ENCODE results near the gene MGMT.

Gene MGMT

DNA sequence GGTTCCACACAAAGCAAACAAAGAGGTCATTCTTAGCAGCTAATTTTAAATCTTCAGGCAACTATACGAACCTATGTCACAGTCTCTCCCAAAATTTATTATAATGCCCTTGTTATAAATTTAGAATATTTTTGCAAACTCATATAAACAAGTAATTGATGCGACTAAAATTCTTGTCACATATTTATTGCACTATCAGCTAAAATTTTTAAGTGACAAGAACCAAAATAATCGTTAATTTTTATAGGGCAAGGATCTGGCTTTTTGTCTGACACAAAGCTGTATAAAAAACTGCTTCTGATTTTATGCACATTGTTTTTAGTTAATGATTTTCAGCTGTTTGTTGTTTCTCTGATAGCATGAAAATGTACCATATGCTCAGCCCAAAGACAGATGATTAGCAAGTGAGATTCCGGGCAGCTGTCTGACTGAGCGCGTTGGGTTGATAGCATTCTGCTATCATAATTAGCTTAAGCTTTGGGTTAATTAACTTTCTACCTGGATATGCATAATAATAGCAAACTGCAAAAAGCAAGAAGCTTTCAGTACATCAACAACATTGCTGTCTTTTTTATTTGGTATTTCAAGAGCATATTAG, 136.0 kb downstream of the MGMT start:
- no peak for DNase-seq

DNA sequence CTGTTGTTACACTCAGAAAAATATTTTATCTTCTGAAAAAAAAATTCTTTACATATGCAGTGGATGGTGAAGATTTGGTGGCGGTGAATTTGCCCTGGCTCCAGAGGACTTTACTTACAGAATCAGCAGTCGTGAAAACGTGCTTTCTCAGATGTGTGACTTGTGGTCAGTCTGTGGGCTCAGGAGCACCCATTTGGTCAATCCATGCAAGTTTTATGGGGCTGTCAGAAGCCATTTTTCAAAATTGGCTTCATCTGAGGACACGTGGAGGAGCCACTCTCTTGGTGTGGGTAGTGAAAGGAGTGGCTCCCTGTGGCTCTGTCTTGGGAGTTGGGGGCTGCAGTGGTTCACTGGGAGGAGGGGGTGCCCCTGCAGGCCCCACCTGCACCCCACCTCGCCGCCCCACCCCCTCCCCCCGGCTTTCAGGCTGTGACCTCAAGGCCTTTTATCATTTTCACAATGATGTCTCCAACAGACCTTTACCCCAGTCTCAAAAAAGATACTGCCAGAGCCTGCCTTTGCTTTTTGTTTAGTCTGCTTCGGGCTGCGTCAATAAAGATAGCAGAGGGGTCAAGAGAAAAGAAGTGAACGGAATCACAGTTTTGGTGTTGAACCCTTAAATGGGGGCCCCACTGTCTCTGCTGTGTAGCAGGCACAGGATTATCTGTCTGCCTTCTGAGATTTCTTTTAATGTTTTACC, 137.4 kb downstream of the MGMT start:
- no peak for DNase-seq

DNA sequence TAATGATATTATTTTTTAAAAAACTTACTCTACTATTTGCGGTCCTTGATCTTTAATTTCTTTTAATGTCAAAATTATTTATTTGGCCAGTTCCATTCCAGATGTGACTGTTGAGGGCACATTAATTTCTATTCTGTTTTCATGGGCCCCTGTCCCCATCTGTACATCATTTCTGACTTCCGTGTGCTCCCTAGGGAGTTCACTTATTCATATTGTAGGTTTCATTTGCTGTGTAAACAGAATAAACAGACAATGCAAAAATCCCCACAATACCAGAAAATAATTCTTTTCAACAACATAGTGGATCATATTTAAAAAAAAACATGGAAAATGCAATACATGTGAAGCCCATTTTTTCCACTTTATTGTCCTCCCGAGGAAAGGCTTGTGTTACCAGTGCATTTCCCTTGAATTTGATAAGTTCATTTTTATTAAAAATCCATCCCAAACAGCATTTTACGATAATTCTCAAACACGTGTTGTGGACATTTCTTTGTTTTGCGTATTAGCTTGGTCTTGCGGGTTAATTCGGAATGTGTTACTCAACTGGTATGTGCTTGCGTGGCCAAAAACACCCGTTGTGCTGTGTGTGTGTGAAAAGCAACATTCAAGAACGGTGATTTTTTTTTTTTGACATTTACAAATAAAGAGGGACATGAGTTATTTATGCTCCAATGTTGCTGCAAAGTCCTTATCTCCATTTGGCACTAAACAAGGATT, 138.4 kb downstream of the MGMT start:
- DNase-seq = no peak

DNA sequence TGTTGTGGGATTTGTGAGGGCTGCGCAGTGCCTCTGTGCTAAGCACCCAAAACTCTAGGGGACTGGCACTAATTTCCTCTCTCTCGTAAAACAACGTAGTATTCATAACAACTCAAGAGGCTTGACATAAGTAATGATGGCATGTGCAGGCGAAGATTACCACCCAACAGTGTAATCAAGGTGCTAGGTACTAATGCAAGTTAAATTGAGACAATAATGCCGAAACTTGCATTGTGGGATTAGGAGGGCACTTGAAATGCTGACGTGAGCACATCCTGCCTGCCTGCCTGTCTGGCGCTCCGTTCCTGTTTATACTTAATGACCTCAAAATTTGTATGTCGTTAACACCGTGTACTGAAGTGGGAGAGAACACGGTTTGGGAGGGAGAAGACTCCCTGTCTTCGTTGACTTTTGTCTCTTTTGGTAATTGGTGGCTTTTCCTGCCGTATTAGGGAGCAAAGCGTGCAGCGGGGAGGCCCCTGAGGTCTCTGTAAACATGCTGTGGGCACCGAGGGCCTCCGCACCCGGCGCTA, 139.0 kb downstream of the MGMT start:
- no peak for DNase-seq

DNA sequence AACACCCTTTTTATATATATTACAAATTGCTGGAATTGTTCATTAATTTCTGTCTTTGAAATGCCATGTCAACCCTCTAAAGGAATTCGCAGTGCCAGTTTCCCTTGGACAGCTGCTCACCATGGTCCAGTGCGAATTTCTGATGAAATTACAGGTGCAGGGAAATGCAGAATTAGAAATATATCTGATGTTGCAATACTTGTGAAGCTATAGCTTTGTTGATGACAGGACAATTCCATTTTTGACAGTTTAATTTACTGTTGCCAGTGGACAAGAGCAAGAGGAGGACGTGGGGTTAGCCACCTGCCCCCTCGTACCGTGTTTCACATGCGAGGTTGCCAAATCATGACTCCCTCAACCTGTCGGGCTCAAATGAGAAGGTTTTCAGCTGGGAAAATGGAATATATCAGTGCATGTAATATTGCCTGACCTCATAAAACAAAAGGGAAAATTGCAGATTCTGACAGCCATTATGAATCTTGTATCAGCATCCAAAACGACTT, 140.6 kb downstream of the MGMT start:
- DNase-seq = no peak

DNA sequence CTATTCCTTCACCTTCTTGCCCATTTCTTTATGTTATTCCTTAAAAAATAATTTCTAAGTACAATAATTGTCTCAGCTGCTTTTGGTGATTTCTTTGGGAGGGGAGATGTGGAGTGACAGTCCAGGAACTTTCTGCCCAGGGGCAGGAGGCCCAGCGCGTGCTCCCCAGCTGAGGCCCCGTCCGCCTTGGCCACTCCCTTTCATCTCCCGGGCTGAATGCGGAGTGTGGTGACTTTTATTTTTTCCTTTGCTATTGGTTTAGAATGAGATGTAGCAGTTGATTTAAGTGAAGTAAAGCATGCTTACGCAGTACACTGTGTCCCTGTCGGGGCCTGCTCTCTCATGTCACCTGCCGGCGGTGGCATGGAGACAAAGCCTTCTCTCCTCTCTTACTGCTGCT, 141.6 kb downstream of the MGMT start:
- no peak for DNase-seq

DNA sequence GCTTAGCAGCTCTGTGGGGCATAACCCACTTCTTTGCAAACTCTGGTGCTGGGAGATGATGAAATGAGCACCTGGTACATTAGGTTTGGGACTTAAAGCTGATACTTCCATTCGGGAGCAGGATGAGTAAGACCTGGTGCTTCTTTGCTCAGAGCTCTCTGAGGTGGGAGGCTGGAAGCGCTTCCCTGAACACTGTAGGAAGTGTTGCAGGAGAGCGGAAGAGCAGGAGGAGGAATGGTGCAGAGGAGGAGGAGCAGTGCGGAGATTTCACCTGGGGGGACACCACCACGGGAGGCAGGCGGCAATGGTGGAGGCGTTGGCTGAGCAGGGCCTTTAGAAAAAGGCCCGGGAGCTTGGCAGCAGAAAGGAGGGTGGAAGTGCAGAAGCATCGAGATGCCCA, 142.5 kb downstream of the MGMT start:
- no peak for DNase-seq

DNA sequence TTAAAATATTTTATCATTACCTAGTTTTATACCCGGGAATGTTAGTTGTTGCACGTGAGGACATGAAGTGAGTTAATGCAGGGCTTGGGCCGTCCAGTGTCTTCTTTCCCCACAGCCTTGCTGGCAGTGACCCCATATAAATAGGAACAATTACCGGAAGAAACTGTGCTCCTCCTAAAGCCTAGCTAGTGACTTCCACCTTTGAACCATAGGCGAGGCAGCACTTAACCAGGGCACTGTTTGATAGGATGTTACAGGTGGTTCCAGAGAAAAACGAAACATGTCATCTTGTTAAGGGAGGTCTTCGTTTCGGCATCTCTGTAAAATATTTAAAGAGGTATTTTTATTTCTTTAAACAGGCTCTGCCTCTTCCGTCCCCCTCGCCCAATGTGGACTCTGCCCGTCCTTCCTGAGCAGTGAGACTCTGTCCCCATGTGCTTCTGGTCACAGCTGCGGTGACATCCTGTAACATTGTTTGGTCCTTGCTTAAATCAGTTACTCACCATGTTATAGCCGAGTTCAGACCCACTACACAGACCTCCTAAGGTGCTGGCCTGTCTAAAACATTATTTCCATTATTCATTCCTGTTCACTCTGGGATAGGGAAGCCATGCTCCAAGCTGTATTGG, 145.6 kb downstream of the MGMT start:
- DNase-seq = no peak

DNA sequence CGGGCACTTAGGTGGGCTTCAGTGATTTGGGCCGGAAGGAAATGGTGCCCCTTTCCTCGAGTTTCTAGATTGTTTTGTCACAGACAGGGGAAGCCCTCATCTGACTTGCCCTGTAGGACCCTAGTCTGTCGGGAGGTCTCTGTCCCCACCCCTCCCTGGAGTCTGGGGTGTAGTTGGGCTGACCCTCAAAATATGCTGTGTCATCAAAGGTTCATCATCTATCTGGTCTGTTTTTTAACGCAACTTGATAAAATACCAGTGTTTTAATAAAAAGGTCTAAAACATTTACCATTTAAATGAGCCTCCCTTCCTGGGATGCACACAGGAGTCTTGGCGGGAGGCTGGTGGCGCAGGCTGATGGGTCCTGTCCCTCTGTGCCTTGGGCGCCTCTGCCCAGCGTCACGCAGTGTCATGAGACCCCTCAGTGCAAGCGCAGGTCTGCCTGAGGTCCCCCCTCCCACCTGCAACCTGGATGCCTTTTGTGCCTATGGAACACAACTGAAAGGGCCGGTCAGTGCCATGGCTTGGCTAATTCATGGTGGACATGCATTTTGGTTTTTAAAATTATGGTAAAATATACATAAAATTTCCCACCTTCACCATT, 146.4 kb downstream of the MGMT start:
- no peak for DNase-seq

DNA sequence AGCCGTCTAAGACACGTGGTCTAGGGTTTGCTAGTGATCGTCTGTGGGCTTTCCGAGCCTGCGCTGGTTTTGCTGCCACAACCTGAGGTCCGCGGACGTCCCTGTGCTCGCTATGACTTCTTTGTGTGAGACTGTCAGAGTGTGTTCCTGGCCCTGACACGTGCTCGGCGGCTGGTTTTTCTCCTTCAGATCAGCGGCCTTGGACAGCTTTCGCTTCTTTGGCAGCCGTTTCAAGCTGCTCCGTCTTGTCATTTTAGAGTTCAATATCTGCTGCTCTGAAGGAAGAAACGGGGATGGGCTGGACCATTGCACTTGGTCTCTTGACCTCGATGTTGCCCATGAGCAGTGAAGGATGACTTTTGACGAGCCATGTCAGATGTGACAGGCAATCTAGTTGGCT, 147.3 kb downstream of the MGMT start:
- no peak for DNase-seq

DNA sequence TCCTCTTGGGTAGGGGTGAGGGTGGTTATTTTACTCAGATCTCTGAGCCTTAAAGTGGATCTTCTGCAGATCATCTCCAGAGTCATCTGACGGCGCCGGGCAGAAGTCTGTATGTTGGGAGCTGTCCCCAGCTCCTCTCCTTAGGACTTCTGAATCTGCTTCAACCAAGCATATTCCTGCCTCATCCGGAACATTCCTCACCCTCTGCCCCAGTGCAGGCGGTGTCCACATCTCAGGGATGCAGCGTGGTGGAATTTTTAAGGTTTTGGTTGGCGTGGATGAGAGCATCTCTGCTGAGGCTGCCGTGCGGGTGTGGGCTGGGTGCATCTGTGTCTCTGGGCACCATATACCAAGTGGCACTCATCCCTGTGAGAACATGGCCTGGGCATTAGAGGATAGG, 148.3 kb downstream of the MGMT start:
- DNase-seq = no peak

DNA sequence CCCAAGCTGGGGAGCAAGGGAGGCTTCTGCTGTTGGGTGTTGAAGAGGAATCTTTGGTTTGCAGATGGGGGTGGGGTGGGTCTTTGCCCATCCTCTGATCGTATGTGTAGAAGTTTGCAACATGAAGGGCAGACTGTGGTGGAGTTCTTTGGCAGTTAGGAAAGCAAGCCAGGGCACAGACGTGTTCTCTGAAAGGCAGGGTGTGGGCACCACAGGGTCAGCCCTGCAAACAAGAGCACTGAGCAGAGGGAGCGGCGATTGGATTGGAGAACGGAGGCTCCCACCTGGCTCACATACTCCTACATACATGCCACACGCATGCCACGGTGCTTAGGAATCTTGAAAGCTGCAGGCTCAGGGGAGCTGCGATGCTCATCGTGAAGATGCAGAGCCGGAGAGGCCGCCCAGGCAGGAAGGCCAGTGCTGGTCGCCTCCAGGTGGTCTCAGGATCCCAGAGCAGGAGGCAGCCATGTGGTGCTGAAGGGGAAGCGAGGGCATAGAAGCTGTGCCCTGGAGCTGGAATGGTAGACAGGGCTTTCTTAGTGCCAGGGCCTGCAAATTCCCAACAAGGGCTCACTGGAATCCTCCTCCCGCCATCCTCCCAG, 149.0 kb downstream of the MGMT start:
- no peak for DNase-seq

DNA sequence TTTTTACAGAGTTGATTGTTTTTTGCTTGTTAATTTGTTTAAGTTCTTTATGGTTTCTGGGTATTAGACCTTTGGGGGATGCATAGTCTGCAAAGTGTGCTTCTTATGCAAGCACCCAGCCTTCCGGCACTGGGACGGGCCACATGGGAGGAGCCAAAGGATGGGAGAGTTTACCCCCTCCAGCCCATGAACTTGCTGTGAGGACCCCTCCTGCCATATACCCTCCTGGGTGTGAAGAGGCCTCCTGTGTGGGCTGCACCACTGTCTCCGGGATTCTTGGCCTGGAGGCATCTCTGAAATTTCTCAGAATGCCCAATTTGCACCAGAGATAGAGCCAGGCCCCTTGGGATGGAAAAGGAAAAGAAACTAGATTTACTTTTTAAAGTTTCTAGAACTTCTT, 150.7 kb downstream of the MGMT start:
- no peak for DNase-seq

DNA sequence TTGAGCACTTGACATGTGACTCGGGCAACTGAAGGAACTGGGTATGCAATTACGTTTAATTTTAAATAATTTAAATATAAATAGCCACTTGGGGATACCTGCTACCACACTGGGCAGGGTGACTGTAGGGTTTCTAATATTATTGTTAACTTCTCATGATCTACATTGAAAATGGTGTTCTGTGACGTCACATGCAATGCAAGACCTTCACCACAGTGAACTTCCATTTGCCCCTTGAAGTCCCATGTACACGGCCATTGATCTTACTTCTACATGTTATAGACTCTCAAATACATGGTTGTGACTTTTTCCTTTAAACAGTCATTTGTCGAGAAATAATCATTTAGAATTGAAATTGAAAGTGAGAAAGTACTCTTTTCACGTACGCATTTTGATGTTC, 154.0 kb downstream of the MGMT start:
- DNase-seq = no peak

DNA sequence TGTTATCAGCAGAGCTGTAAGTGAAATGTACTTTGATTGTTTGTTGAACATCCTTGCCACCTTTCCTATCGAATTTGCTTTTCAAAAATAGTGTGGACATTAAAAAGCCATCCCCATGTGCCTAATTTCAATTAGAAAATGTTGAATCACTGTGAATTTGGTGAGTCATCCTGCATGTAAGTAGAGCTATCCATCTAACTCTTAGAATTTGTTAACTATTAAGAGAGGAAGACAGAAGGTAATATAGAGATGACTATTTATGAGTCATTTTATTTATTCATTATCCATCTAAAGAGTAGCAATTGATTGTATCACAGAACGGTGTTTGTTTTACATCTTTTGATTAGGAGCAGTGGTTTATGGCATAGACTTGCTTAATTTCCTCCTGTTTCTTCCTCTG, 154.7 kb downstream of the MGMT start:
- DNase-seq = no peak

DNA sequence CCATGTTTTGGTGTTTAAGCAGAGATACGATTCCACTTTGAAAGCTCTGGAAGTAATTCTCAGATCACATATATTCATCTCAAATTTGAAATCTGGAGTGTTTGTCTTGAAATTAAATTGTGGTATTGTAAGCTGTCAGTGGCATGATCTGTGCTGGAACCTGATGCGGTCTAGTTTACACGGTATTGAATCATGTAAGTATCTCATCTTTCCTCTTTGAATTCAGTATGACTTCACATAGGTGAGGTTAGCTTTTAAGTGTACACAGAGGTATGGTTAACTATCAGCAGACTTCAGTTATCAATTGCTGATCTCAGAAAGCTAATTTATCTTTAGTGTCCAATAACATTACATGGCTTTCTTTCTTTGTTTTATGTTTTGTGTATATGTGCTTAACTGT, 155.2 kb downstream of the MGMT start:
- no peak for DNase-seq

DNA sequence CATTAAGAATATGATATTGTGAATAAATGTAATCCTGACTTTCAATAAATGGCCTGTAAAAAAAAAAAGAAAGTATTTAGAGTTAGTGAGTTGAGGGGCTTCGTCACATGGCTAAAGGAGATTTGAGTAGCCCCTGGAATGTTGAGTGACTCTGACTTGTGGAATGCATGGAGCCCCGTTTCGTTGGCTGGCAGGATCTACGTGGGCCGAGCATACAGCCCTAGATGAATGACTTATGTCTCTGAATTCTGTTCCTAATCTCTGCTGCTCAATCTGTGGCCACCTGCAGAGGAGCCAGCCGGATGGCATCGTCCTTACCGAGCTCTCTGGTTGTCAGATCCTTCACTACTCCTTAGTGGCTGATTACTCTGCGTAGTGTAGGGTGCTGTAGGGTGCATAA, 155.7 kb downstream of the MGMT start:
- no peak for DNase-seq

DNA sequence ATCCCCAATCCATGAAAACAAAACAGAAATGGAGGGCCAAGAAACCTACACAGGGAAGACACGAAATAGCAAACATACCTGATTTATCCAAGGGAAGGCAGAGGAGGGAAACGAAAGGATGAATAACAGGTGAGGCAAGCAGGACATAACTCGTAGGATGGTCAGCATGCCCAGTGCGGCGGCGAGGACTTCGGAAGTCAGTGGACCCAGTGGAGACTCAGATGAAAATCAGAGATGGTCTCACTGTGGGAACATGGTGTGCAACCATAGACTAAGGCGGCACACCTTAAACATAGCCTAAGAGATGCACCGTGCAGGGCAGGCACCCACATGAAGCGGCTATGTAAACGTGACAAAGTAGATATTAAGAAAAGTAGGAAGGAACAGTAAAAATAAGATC, 157.5 kb downstream of the MGMT start:
- no peak for DNase-seq

DNA sequence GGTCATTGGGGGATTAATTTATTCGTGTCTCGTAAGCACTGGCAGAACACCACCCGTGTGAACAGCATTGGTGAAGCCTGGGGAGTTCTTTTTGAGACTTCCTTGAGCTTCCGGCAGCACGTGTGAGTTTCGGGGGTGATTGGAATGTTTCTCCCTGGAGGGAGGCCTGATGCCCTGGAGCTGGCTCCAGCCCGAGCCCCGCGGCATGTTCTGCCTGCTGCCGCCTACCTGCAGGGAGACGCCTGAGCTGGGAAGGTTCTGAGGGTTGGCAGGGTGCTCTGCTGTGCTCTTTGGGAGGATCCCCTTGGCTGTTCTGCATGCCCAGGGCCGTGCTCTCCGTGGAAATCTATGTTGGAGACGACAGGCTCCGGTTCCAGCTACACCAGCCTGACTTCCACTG, 159.3 kb downstream of the MGMT start:
- DNase-seq = no peak

DNA sequence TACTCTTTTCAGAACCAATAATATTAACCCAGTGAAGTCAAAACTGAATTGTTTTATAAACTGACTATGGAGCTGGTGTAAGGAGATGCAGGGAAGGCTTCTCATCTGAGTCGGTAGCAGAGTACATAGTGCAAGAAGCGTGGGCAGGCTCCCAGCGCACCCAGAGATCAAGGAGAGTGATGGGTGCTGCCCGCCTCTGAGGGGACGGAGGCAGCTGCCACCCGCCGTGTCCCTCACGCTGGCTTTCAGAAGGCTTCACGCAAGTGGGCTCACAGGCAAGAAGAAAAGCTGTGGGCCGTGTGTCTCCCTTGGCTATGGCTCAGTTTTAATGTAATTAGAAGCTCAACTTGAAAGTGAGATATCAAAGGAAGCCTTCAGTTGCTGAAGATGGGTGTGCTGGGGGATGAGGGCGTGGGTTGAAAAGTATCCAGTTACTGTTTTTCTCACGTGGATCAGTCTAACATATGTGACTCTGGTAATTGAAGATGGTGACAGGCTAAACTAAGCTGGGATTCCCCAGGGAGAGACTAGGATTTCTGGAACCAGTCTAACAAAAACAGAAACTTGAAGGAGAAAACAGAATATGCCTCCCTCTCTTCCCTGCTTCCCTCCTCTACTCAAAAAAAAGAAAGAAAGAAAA, 159.9 kb downstream of the MGMT start:
- DNase-seq = no peak

DNA sequence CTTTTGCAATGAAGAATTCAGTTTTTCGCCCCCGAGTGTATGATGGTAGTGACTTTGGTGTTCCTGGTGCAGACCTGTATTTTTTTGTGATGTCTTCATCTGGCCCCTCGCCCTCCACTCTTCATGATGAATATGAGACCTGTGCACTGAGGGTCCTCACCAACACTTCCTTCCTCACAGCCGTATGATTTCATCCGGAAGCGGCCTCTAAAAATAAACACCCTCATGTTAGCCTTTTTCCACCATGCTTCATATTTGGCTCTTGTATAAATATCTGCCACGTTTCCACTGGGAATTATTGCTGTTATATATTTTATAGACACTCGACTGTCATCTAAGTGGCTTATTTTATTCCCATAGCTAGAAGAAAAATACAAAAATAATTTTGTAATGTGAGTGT, 160.4 kb downstream of the MGMT start:
- no peak for DNase-seq

DNA sequence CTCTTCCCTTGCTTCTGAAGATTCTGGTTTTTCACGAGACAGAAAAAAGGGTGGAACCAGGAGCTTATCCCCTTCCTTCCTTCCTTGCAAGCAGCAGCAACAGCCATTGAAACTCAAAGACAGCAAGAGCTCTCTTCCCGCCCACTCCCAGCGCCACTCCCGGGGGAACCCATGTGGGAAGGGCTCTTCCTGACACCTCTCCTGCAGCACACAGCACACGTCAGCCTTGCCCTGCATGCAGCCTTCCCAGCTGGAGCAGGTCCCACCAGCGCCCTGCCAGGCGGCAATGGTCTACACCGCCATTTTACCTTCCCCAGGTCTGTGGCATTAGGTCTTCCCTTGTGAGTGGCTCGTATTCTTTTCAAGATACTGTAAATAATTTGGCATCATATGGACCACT, 161.8 kb downstream of the MGMT start:
- no peak for DNase-seq
